GM18505 (cell line): ENCODE results near the gene PLK5.
"Not testable (repeated sequence)": the region's sequence is repeated elsewhere in the genome, so short reads cannot be mapped to it uniquely, and the experiment has no call there.

Experiments used
- ATAC-seq: cut with Tn5 transposase; IDR thresholded peaks from one replicate; pipeline ENCODE4 v1.9.1; 2021; ENCODE audit not compliant: unreplicated experiment
- POLR2A ChIP-seq: IDR thresholded peaks from 4 replicates; pipeline ENCODE4 v1.6.1; 2011; ENCODE audit warnings: borderline replicate concordance; ENCODE audit not compliant: insufficient read depth, insufficient read length; ENCODE audit errors: extremely low read depth

The PLK5 gene

GRCh38 chr19:1531587-1531986 is 7.7 kb downstream of the PLK5 start:
- ATAC-seq = no peak
- TF ChIP-seq POLR2A = no peak

DNA sequence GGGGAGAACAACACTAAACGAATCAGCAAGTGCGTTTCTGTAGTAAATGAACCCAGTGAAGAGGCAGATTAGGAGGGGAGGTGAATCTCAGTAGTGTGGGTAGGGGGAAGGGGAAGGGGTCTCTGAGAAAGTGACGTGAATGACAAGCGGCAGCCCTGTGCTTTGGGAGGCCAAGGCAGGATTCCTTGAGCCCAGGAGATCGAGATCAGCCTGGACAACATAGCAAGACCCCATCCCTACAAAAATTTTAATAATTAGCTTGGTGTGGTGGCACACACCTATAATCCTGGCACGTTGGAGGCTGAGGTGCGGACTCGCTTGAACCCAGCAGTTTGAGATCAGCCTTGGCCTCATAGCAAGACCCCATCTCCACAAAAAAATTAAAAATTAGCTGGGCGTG is 8.1 kb downstream of the PLK5 start:
- no peak for TF ChIP-seq POLR2A
- ATAC-seq = no peak

GRCh38 chr19:1533510-1534150 is 9.8 kb downstream of the PLK5 start:
- TF ChIP-seq POLR2A = no peak
- no peak for ATAC-seq

GRCh38 chr19:1534972-1535371 is 11.1 kb downstream of the PLK5 start:
- ATAC-seq = no peak
- no peak for TF ChIP-seq POLR2A

GRCh38 chr19:1535699-1536098 is 11.8 kb downstream of the PLK5 start:
- not testable (repeated sequence) for ATAC-seq

- TF ChIP-seq POLR2A = no peak
- no peak for ATAC-seq
These were observed 15.1 kb downstream of the PLK5 start for GRCh38 chr19:1538978-1539377.

DNA sequence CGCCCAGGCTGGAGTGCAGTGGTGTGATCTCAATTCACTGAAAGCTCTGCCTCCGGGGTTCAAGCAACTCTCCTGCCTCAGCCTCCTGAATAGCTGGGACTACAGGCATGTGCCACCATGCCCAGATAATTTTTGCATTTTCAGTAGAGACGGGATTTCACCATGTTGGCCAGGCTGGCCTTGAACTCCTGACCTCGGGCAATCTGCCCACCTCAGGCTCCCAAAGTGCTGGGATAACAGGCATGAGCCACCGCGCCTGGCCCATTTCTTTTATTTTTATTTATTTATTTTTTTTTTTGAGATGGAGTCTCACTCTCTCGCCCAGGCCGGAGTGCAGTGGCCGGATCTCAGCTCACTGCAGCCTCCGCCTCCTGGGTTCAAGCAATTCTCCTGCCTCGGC is 15.9 kb downstream of the PLK5 start:
- ATAC-seq = not testable (repeated sequence)

- ATAC-seq = no peak
- no peak for TF ChIP-seq POLR2A
These were observed 16.6 kb downstream of the PLK5 start for GRCh38 chr19:1540365-1540925.

DNA sequence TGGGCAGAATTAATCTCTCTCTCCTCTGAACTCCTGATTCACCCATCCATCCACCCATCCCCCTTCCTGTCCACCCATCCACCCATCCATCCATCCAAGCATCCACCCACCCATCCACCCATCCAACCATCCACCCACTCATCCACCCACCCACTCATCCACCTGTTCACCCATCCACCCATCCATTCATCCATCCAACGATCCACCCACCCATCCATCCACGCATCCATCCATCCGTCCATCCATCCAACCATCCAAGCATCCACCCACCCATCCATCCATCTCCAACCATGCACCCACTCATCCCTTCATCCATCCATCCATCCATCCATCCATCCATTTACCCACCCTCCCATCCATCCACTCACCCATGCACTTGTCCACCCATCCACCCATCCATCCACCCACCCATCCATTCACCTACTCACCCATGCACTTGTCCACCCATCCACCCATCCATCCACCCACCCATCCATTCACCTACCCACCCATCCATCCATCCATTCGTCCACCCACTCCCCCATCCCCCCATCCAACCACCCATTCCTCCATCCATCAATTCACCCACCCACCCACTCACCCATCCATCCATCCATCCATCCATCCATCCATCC is 25.6 kb downstream of the PLK5 start:
- ATAC-seq = no peak
- TF ChIP-seq POLR2A = no peak

GRCh38 chr19:1551068-1552040 is 27.5 kb downstream of the PLK5 start:
- no peak for TF ChIP-seq POLR2A

DNA sequence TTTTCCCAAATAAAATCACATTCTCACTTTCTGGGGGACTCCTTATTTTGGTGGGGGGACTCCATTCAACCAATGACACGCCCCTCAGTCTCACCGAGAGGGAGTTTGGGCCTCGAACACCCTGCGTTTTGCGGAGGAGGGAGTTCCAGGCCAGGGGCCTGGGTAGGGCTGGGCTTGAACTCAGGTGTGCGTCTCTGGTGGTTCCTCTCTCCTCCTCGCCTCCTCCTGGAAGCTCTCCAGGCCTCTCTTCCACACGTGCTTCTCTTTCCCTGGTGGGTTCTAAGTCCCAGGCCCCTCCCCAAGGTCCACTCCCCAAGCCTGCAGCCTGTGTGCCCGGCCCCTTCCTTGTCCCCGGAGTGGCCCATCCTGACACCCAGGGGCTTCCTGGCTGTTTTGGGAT is 29.5 kb downstream of the PLK5 start:
- no peak for TF ChIP-seq POLR2A
- ATAC-seq = no peak

More at GRCh38 chr19:1551068-1552040, 27.5 kb downstream of the PLK5 start:
- no peak for ATAC-seq

- no peak for ATAC-seq
- TF ChIP-seq POLR2A = no peak
These were observed 31.1 kb downstream of the PLK5 start for GRCh38 chr19:1554968-1555367.

- no peak for TF ChIP-seq POLR2A
These were observed 31.9 kb downstream of the PLK5 start for GRCh38 chr19:1555487-1556389.

More at GRCh38 chr19:1555487-1556389, 31.9 kb downstream of the PLK5 start:
- ATAC-seq = no peak
